Mesothelial cell of epicardium (in vitro differentiated cells): ENCODE results near the gene ABI1. TPM values are rescaled to one million over a fixed set of nuclear protein-coding genes. Genes with fewer than 3 reads are reported as not detected.
"Not testable (repeated sequence)": the region's sequence is repeated elsewhere in the genome, so short reads cannot be mapped to it uniquely, and the experiment has no call there.

Experiments used
- DNase-seq, 2 experiments: peaks; one replicate each; pipeline ENCODE4 v3.0.0; 2021; ENCODE audit warnings: low spot score in 2 of 2; ENCODE audit not compliant: unreplicated experiment in 2 of 2
- H3K27ac Mint-ChIP-seq: 2 replicates; pipeline ENCODE4 v1.8.0; 2021; ENCODE audit warnings: mixed read lengths
- H3K27me3 Mint-ChIP-seq: 2 replicates; pipeline ENCODE4 v1.8.0; 2021; ENCODE audit warnings: low read depth, mixed read lengths
- H3K36me3 Mint-ChIP-seq: 2 replicates; pipeline ENCODE4 v1.8.0; 2021; ENCODE audit warnings: mixed read lengths
- H3K4me1 Mint-ChIP-seq: 2 replicates; pipeline ENCODE4 v1.8.0; 2021; ENCODE audit warnings: mixed read lengths
- H3K4me3 Mint-ChIP-seq: 2 replicates; pipeline ENCODE4 v1.8.0; 2021; ENCODE audit warnings: mild to moderate bottlenecking, moderate library complexity, mixed read lengths
- H3K9me3 Mint-ChIP-seq: 2 replicates; pipeline ENCODE4 v1.8.0; 2021; ENCODE audit warnings: mixed read lengths
- CTCF ChIP-seq: fragments of 200-600 bp; sonication (generic); IDR thresholded peaks from one replicate; pipeline ENCODE4 v1.5.0; 2021; ENCODE audit warnings: antibody characterized with exemption; ENCODE audit not compliant: unreplicated experiment
- total RNA-seq: library from RNA; stranded (reverse); gene quantifications from 3 replicates; pipeline ENCODE4 v1.2.1, GENCODE V29; 2021

The ABI1 gene
- total RNA-seq, 1 donor from 2014 or later = 41.3 TPM

GRCh38 chr10:26857991-26858706 lies 2.6 kb downstream of the ABI1 start:
- no peak for TF ChIP-seq CTCF
- no peak for DNase-seq
- peaks cover 2% of the 10 kb centered on the region for H3K36me3 Mint-ChIP-seq

GRCh38 chr10:26857553-26857952 lies 3.2 kb downstream of the ABI1 start:
- not testable (repeated sequence) for H3K36me3 Mint-ChIP-seq, H3K27me3 Mint-ChIP-seq, H3K4me3 Mint-ChIP-seq, DNase-seq, H3K9me3 Mint-ChIP-seq
- peaks cover 30% of the 10 kb centered on the region for H3K4me1 Mint-ChIP-seq
- H3K27ac Mint-ChIP-seq = peak overlapping the region; percentile 99

More at GRCh38 chr10:26857991-26858706, 2.6 kb downstream of the ABI1 start:
- Mint-ChIP-seq H3K4me1 (peaks cover 30% of the 10 kb centered on the region), H3K9me3 (peaks cover 3% of the 10 kb centered on the region), H3K4me3 (peak overlapping the region; percentile 100), H3K27ac (peak overlapping the region; percentile 99), H3K27me3 (no peaks in the 10 kb centered on the region)

- H3K27me3 Mint-ChIP-seq = no peaks in the 10 kb centered on the region
- TF ChIP-seq CTCF = no peak
- H3K27ac Mint-ChIP-seq = no peak overlapping the region
- no peak for DNase-seq
- peaks cover 2% of the 10 kb centered on the region for H3K36me3 Mint-ChIP-seq
- no peak overlapping the region for H3K4me3 Mint-ChIP-seq
- peaks cover 3% of the 10 kb centered on the region for H3K9me3 Mint-ChIP-seq
- peaks cover 36% of the 10 kb centered on the region for H3K4me1 Mint-ChIP-seq
These were observed 5.6 kb downstream of the ABI1 start for GRCh38 chr10:26855186-26855585.

- no peak for DNase-seq
- no peak for TF ChIP-seq CTCF
These were observed 6.2 kb downstream of the ABI1 start for GRCh38 chr10:26854524-26854923.

GRCh38 chr10:26844396-26844975 lies 16.3 kb downstream of the ABI1 start:
- DNase-seq = no peak
- Mint-ChIP-seq H3K9me3 (no peaks in the 10 kb centered on the region), H3K4me3 (no peak overlapping the region), H3K36me3 (peaks cover 6% of the 10 kb centered on the region), H3K27me3 (no peaks in the 10 kb centered on the region), H3K4me1 (peaks cover 15% of the 10 kb centered on the region), H3K27ac (no peak overlapping the region)
- TF ChIP-seq CTCF = no peak

More at GRCh38 chr10:26854524-26854923, 6.2 kb downstream of the ABI1 start:
- Mint-ChIP-seq H3K27ac (no peak overlapping the region), H3K36me3 (peaks cover 2% of the 10 kb centered on the region), H3K9me3 (peaks cover 3% of the 10 kb centered on the region), H3K4me1 (peaks cover 35% of the 10 kb centered on the region), H3K27me3 (no peaks in the 10 kb centered on the region), H3K4me3 (no peak overlapping the region)

GRCh38 chr10:26843736-26844135 lies 17.0 kb downstream of the ABI1 start:
- H3K4me3 Mint-ChIP-seq = no peak overlapping the region
- DNase-seq = no peak
- no peaks in the 10 kb centered on the region for H3K27me3 Mint-ChIP-seq
- no peaks in the 10 kb centered on the region for H3K9me3 Mint-ChIP-seq
- peaks cover 15% of the 10 kb centered on the region for H3K4me1 Mint-ChIP-seq
- no peak overlapping the region for H3K27ac Mint-ChIP-seq
- H3K36me3 Mint-ChIP-seq = peaks cover 6% of the 10 kb centered on the region
- no peak for TF ChIP-seq CTCF
